Effector CD8-positive, alpha-beta T cell (primary cell): Measurements from ENCODE around the gene MLN.
A peak's percentile ranks its signal among the peaks of the same experiment; 100 is the strongest.

Experiments used
- DNase-seq: peaks from one replicate; lab custom pipeline; 2025; lab: John Stamatoyannopoulos, UW

Gene MLN

GRCh38 chr6:33788694-33789549 lies 14.9 kb downstream of the MLN start, which contains the start of gene LEMD2:
Gene LEMD2 (minus strand): TSS chr6:33789130. CDS start chr6:33789116, 14 bp downstream.
- DNase-seq: peak; percentile 84

- peak; percentile 52 for DNase-seq
These were observed 15.7 kb downstream of the MLN start for GRCh38 chr6:33787954-33788693.

GRCh38 chr6:33787346-33787953 lies 16.4 kb downstream of the MLN start:
- DNase-seq: no peak

GRCh38 chr6:33786736-33787135 lies 17.1 kb downstream of the MLN start:
- DNase-seq: no peak

- no peak for DNase-seq
These were observed 18.0 kb downstream of the MLN start for GRCh38 chr6:33785778-33786177.

GRCh38 chr6:33784787-33785186 lies 19.0 kb downstream of the MLN start:
- no peak for DNase-seq

GRCh38 chr6:33783781-33784520 lies 19.9 kb downstream of the MLN start:
- DNase-seq: no peak

GRCh38 chr6:33782561-33782960 lies 21.2 kb downstream of the MLN start:
- DNase-seq: no peak

GRCh38 chr6:33781131-33781975 lies 22.4 kb downstream of the MLN start:
- DNase-seq: no peak

- no peak for DNase-seq
These were observed 23.9 kb downstream of the MLN start for GRCh38 chr6:33779895-33780294.

- no peak for DNase-seq
These were observed 24.5 kb downstream of the MLN start for GRCh38 chr6:33779290-33779689.

- DNase-seq: no peak
These were observed 25.2 kb downstream of the MLN start for GRCh38 chr6:33778444-33779121.

- no peak for DNase-seq
These were observed 26.1 kb downstream of the MLN start for GRCh38 chr6:33777398-33778388.

GRCh38 chr6:33776764-33777163 lies 27.0 kb downstream of the MLN start:
- DNase-seq: no peak

GRCh38 chr6:33776186-33776585 lies 27.6 kb downstream of the MLN start:
- DNase-seq: no peak

GRCh38 chr6:33774774-33775173 lies 29.0 kb downstream of the MLN start:
- no peak for DNase-seq

- no peak for DNase-seq
These were observed 30.8 kb downstream of the MLN start for GRCh38 chr6:33772902-33773472.

- DNase-seq: no peak
These were observed 31.5 kb downstream of the MLN start for GRCh38 chr6:33772082-33772830.
